Esophagus muscularis mucosa (tissue), 4 donors: ENCODE results near the gene ZNF652. TPM values are rescaled to one million over a fixed set of nuclear protein-coding genes. Genes with fewer than 3 reads are reported as not detected.

Experiments used
- DNase-seq: peaks from one replicate; pipeline ENCODE4 v3.0.0-alpha.2; 2017; ENCODE audit errors: extremely low spot score
- H3K27ac ChIP-seq, 4 donors: fragments of 200-600 bp; sonication (generic); replicated peaks in 1 of 4; 1 replicate in 3 of 4; 2 replicates in 1 of 4; pipeline ENCODE4 v1.5.1; 2016 to 2019; ENCODE audit warnings: mild to moderate bottlenecking in 1 of 4
- H3K27me3 ChIP-seq, 4 donors: fragments of 200-600 bp; sonication (generic); one replicate each; pipeline versions ENCODE4 v1.5.1 to v1.6.0; 2016 to 2019
- H3K36me3 ChIP-seq, 4 donors: fragments of 200-600 bp; sonication (generic); one replicate each; pipeline ENCODE4 v1.5.1; 2016 to 2019
- H3K4me1 ChIP-seq, 4 donors: fragments of 200-600 bp; sonication (generic); one replicate each; pipeline ENCODE4 v1.5.1; 2016 to 2019
- H3K4me3 ChIP-seq, 4 donors: fragments of 200-600 bp; sonication (generic); 1 replicate in 2 of 4; 2 replicates in 2 of 4; pipeline ENCODE4 v1.5.1; 2016 to 2019; ENCODE audit warnings: mild to moderate bottlenecking in 4 of 4, moderate library complexity in 1 of 4
- H3K9me3 ChIP-seq, 4 donors: fragments of 200-600 bp; sonication (generic); 1 replicate in 3 of 4; 2 replicates in 1 of 4; pipeline ENCODE4 v1.5.1; 2016 to 2019
- CTCF ChIP-seq, 3 experiments: fragments of 200-600 bp in 2 of 3; fragments of 450-650 bp in 1 of 3; sonication (generic) in 2 of 3; IDR thresholded peaks; one replicate each; pipeline ENCODE4 v1.5.1; 2017 to 2019; ENCODE audit warnings: antibody characterized with exemption in 3 of 3, mild to moderate bottlenecking in 2 of 3, moderate library complexity in 1 of 3
- EP300 ChIP-seq: sonication (generic); formaldehyde crosslinking; IDR thresholded peaks from one replicate; pipeline ENCODE4 v1.6.1; 2017; ENCODE audit warnings: antibody characterized with exemption
- POLR2A ChIP-seq: fragments of 450-650 bp; IDR thresholded peaks from one replicate; pipeline ENCODE4 v1.6.1; 2017; ENCODE audit warnings: antibody characterized with exemption, moderate library complexity, mild to moderate bottlenecking, low read depth
- POLR2AphosphoS5 ChIP-seq, 2 donors: sonication (generic); formaldehyde crosslinking; IDR thresholded peaks; one replicate each; pipeline ENCODE4 v1.6.1; 2017; ENCODE audit warnings: antibody characterized with exemption in 2 of 2
- WGBS: methylation state at CpG from one replicate; pipeline ENCODE4 v1.1.5; 2018; 5-methylcytosine and 5-hydroxymethylcytosine counted together
- intact Hi-C: fragments of 100-400 bp; cut with DNase I; formaldehyde crosslinking; loops from one replicate; pipeline ENCODE4 v1.15.1; 2023
- total RNA-seq, 4 donors: library from RNA; depleted of rRNA; stranded (reverse); fragments of >200 nt; gene quantifications; one replicate each; pipeline versions ENCODE4 v1.1.0 to v1.2.1, GENCODE V29; 2016

ZNF652 gene
- total RNA-seq, 4 donors from 2014 or later = 59.3 to 100.0 (median 83.0) TPM

GRCh38 chr17:49406421-49407061, 44.5 kb upstream of the ZNF652 start:
- H3K27me3 ChIP-seq = no peaks in the 10 kb centered on the region
- H3K4me1 ChIP-seq = peaks cover 8 to 13% (median 10%) of the 10 kb centered on the region in 4 donors
- no peak overlapping the region for H3K4me3 ChIP-seq
- H3K27ac ChIP-seq = no peak overlapping the region
- H3K9me3 ChIP-seq = no peaks in the 10 kb centered on the region
- no peak for TF ChIP-seq CTCF (IDR thresholded peaks at IDR 0.05)
- TF ChIP-seq POLR2A = no peak
- TF ChIP-seq POLR2AphosphoS5 (IDR thresholded peaks at IDR 0.05) = no peak
- TF ChIP-seq EP300 = no peak
- no peak for DNase-seq
- intact Hi-C loops = no loop called here
- WGBS = 69% methylated on average over 7 of the region's 9 CpGs
- H3K36me3 ChIP-seq = peaks cover 64 to 89% (median 86%) of the 10 kb centered on the region in 4 donors

DNA sequence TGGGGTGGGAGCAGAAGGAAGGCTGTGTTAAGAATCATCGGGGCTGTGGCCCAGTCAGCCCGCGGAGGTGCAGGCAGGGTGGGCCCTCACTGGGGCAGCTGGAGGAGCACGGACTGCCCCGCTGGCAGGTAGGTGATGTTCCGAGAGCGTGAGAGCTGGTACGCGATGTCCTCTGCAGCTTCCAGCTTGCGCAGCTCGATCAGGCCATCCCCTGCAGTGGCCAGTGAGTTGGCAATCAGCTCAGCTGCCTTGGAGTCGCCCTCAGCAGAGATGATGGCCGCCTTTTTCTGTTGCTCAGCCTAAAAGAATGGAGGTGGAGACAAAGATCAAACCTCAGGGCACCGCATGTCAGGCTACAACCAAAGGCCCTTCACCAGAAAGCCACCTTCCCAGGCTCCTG, 42.9 kb upstream of the ZNF652 start:
- H3K27me3 ChIP-seq = no peaks in the 10 kb centered on the region
- DNase-seq = no peak
- H3K4me1 ChIP-seq = peaks cover 9 to 18% (median 12%) of the 10 kb centered on the region in 4 donors
- intact Hi-C loops = no loop called here
- WGBS = 97% methylated on average over 14 of the region's 14 CpGs
- peaks cover 53 to 72% (median 70%) of the 10 kb centered on the region in 4 donors for H3K36me3 ChIP-seq
- H3K27ac ChIP-seq = peak overlapping the region in 1 of 4 donors; percentile 52
- H3K9me3 ChIP-seq = no peaks in the 10 kb centered on the region
- H3K4me3 ChIP-seq = no peak overlapping the region
- no peak for TF ChIP-seq CTCF (IDR thresholded peaks at IDR 0.05)
- no peak for TF ChIP-seq POLR2AphosphoS5 (IDR thresholded peaks at IDR 0.05)
- no peak for TF ChIP-seq EP300
- no peak for TF ChIP-seq POLR2A

- TF ChIP-seq POLR2A (no peak), CTCF (IDR thresholded peaks at IDR 0.05) (no peak), POLR2AphosphoS5 (IDR thresholded peaks at IDR 0.05) (no peak), EP300 (no peak)
- H3K36me3 ChIP-seq = peaks cover 50 to 67% (median 64%) of the 10 kb centered on the region in 4 donors
- 92% methylated on average over 9 of the region's 12 CpGs for WGBS
- H3K4me1 ChIP-seq = peaks cover 9 to 23% (median 17%) of the 10 kb centered on the region in 4 donors
- no peak for DNase-seq
- intact Hi-C loops = no loop called here
- no peak overlapping the region for H3K4me3 ChIP-seq
- H3K9me3 ChIP-seq = no peaks in the 10 kb centered on the region
- peak overlapping the region in 2 of 4 donors; percentile 19 to 52 for H3K27ac ChIP-seq
- no peaks in the 10 kb centered on the region for H3K27me3 ChIP-seq
Measured at GRCh38 chr17:49404361-49404760, 42.3 kb upstream of the ZNF652 start.

GRCh38 chr17:49403514-49404289, 41.7 kb upstream of the ZNF652 start:
- no peak overlapping the region for H3K4me3 ChIP-seq
- no peak for DNase-seq
- peaks cover 9 to 23% (median 17%) of the 10 kb centered on the region in 4 donors for H3K4me1 ChIP-seq
- H3K36me3 ChIP-seq = peaks cover 43 to 60% (median 58%) of the 10 kb centered on the region in 4 donors
- intact Hi-C loops = no loop called here
- H3K9me3 ChIP-seq = no peaks in the 10 kb centered on the region
- no peaks in the 10 kb centered on the region for H3K27me3 ChIP-seq
- no peak for TF ChIP-seq POLR2AphosphoS5 (IDR thresholded peaks at IDR 0.05)
- TF ChIP-seq CTCF (IDR thresholded peaks at IDR 0.05) = no peak
- no peak for TF ChIP-seq EP300
- no peak for TF ChIP-seq POLR2A
- 74% methylated on average over 10 of the region's 10 CpGs for WGBS
- peak overlapping the region in 2 of 4 donors; percentile 19 to 52 for H3K27ac ChIP-seq
